IMR-90 (cell line): Measurements from ENCODE around the gene STX1B. TPM values are rescaled to one million over a fixed set of nuclear protein-coding genes. Genes with fewer than 3 reads are reported as not detected.

Source experiments
- ATAC-seq: fragments of 200-7000 bp; cut with Tn5 transposase; 2 replicates; pipeline ENCODE4 v1.9.1; 2020; ENCODE audit warnings: low read depth, mild to moderate bottlenecking, moderate library complexity
- BruUV-seq: library from RNA; stranded (reverse); fragments of 400-500 nt; replicated peaks from 2 replicates; lab custom pipeline; 2021; lab: Mats Ljungman, UMichigan
- CTCF ChIA-PET: fragments of 300-600 bp; formaldehyde crosslinking; extraction: SDS; loops from one replicate; lab custom pipeline; 2021; ENCODE audit warnings: antibody characterized with exemption; lab: Yijun Ruan, JAX
- POLR2A ChIA-PET: fragments of 300-600 bp; sonication (Branson Sonifier 250); formaldehyde crosslinking; loops from one replicate; lab custom pipeline; 2022; ENCODE audit warnings: antibody characterized with exemption; ENCODE audit not compliant: unreplicated experiment; lab: Charles Lee
- DNase-seq: peaks from one replicate; pipeline ENCODE4 v3.0.0; 2013
- H2AFZ ChIP-seq: replicated peaks from 2 replicates; pipeline ENCODE3; 2013; ENCODE audit warnings: low read length, mild to moderate bottlenecking; ENCODE audit not compliant: poor library complexity
- H2AK5ac ChIP-seq: 2 replicates; pipeline ENCODE4 v1.6.1; 2013; ENCODE audit warnings: low read depth, low read length, inconsistent platforms
- H2AK9ac ChIP-seq: replicated peaks from 2 replicates; pipeline ENCODE3; 2013; ENCODE audit warnings: mild to moderate bottlenecking, low read depth, low read length, moderate library complexity; ENCODE audit not compliant: poor library complexity
- H2BK120ac ChIP-seq: 2 replicates; pipeline ENCODE4 v1.6.1; 2013; ENCODE audit warnings: low read depth, low read length, inconsistent platforms
- H2BK15ac ChIP-seq: 3 replicates; pipeline ENCODE4 v1.6.1; 2013; ENCODE audit warnings: low read depth, low read length, inconsistent platforms
- H2BK20ac ChIP-seq: 2 replicates; pipeline ENCODE4 v1.6.1; 2013; ENCODE audit warnings: low read depth, mild to moderate bottlenecking, inconsistent platforms, low read length, moderate library complexity
- H2BK5ac ChIP-seq: 2 replicates; pipeline ENCODE4 v1.6.1; 2013; ENCODE audit warnings: mild to moderate bottlenecking, low read depth, low read length, inconsistent platforms; ENCODE audit not compliant: poor library complexity, severe bottlenecking
- H3K14ac ChIP-seq: replicated peaks from 2 replicates; pipeline ENCODE4 v1.6.1; 2013; ENCODE audit warnings: low read depth, low read length, inconsistent platforms
- H3K18ac ChIP-seq: 2 replicates; pipeline ENCODE4 v1.6.1; 2013; ENCODE audit warnings: low read depth, low read length, control low read depth
- H3K23ac ChIP-seq: 2 replicates; pipeline ENCODE4 v1.6.1; 2013; ENCODE audit warnings: low read depth, low read length, inconsistent platforms
- H3K27ac ChIP-seq: 2 replicates; pipeline ENCODE4 v1.5.1; 2013; ENCODE audit warnings: mild to moderate bottlenecking, control low read depth, low read length; ENCODE audit not compliant: insufficient read depth
- H3K27me3 ChIP-seq: 2 replicates; pipeline ENCODE4 v1.6.1; 2013; ENCODE audit warnings: low read length; ENCODE audit not compliant: control insufficient read depth, insufficient read depth
- H3K36me3 ChIP-seq: 2 replicates; pipeline ENCODE4 v1.6.1; 2013; ENCODE audit warnings: low read length, mixed read lengths; ENCODE audit not compliant: control insufficient read depth, insufficient read depth
- H3K4ac ChIP-seq: 2 replicates; pipeline ENCODE4 v1.6.1; 2013; ENCODE audit warnings: low read depth, low read length, inconsistent platforms
- H3K4me1 ChIP-seq: 2 replicates; pipeline ENCODE4 v1.6.1; 2013; ENCODE audit warnings: low read length, mixed read lengths; ENCODE audit not compliant: control insufficient read depth, insufficient read depth
- H3K4me2 ChIP-seq: 2 replicates; pipeline ENCODE4 v1.6.1; 2013; ENCODE audit warnings: low read depth, mild to moderate bottlenecking, control low read depth, low read length, moderate library complexity
- H3K4me3 ChIP-seq: 2 replicates; pipeline ENCODE4 v1.5.1; 2013; ENCODE audit warnings: low read depth, mild to moderate bottlenecking, control low read depth, low read length, moderate library complexity; ENCODE audit not compliant: insufficient read depth
- H3K56ac ChIP-seq: 2 replicates; pipeline ENCODE4 v1.6.1; 2013; ENCODE audit warnings: low read length, inconsistent platforms; ENCODE audit not compliant: insufficient read depth; ENCODE audit errors: extremely low read depth
- H3K79me1 ChIP-seq, 2 experiments: 2 replicates each; pipeline ENCODE4 v1.6.1; 2013; ENCODE audit warnings: low read length in 2 of 2, inconsistent platforms in 1 of 2, low read depth in 1 of 2
- H3K9ac ChIP-seq: 2 replicates; pipeline ENCODE4 v1.6.1; 2013; ENCODE audit warnings: low read depth, low read length, control low read depth
- H3K9me1 ChIP-seq: 2 replicates; pipeline ENCODE4 v1.6.1; 2013; ENCODE audit warnings: low read length, inconsistent platforms; ENCODE audit not compliant: insufficient read depth
- H3K9me3 ChIP-seq: 2 replicates; pipeline ENCODE4 v1.6.1; 2013; ENCODE audit warnings: low read length; ENCODE audit not compliant: control insufficient read depth, insufficient read depth
- H4K20me1 ChIP-seq: 2 replicates; pipeline ENCODE4 v1.6.1; 2013; ENCODE audit warnings: low read length, inconsistent platforms; ENCODE audit not compliant: insufficient read depth
- H4K5ac ChIP-seq: 2 replicates; pipeline ENCODE4 v1.6.1; 2013; ENCODE audit warnings: mild to moderate bottlenecking, low read depth, low read length, control low read depth
- H4K8ac ChIP-seq, 2 experiments: 2 replicates each; pipeline ENCODE4 v1.6.1; 2013; ENCODE audit warnings: low read depth in 2 of 2, low read length in 2 of 2, control low read depth in 1 of 2, inconsistent platforms in 1 of 2
- H4K91ac ChIP-seq: 2 replicates; pipeline ENCODE4 v1.6.1; 2013; ENCODE audit warnings: low read depth, low read length, inconsistent platforms; ENCODE audit not compliant: insufficient read depth
- BHLHE40 ChIP-seq: fragments of 150-350 bp; IDR thresholded peaks from 2 replicates; pipeline ENCODE4 v1.6.1; 2016; ENCODE audit warnings: mild to moderate bottlenecking, low read depth, low read length
- CEBPB ChIP-seq: IDR thresholded peaks from 2 replicates; pipeline ENCODE4 v1.6.1; 2012; ENCODE audit warnings: low read depth, low read length, improper control_type of control experiment
- CHD1 ChIP-seq: IDR thresholded peaks from 2 replicates; pipeline ENCODE4 v1.6.1; 2012; ENCODE audit warnings: low read depth, low read length, improper control_type of control experiment
- CTCF ChIP-seq: conservative IDR thresholded peaks from 2 replicates; pipeline ENCODE4 v1.5.1; 2012; ENCODE audit warnings: mild to moderate bottlenecking, low read depth, low read length, improper control_type of control experiment
- ELK1 ChIP-seq: fragments of 150-350 bp; IDR thresholded peaks from 2 replicates; pipeline ENCODE4 v1.6.1; 2016; ENCODE audit warnings: low read depth, mild to moderate bottlenecking, low read length, moderate library complexity, borderline replicate concordance
- FOS ChIP-seq: fragments of 150-350 bp; IDR thresholded peaks from 2 replicates; pipeline ENCODE4 v1.6.1; 2016; ENCODE audit warnings: low read depth, low read length
- MAFK ChIP-seq: IDR thresholded peaks from 2 replicates; pipeline ENCODE4 v1.6.1; 2012; ENCODE audit warnings: low read depth, low read length, improper control_type of control experiment
- MXI1 ChIP-seq: IDR thresholded peaks from 2 replicates; pipeline ENCODE4 v1.6.1; 2012; ENCODE audit warnings: low read depth, mild to moderate bottlenecking, low read length, moderate library complexity, borderline replicate concordance
- NFE2L2 ChIP-seq: fragments of 150-350 bp; IDR thresholded peaks from 2 replicates; pipeline ENCODE4 v1.6.1; 2016; ENCODE audit warnings: low read depth, mild to moderate bottlenecking, low read length
- POLR2A ChIP-seq: IDR thresholded peaks from 2 replicates; pipeline ENCODE4 v1.6.1; 2012; ENCODE audit warnings: mild to moderate bottlenecking, low read depth, low read length
- RAD21 ChIP-seq: IDR thresholded peaks from 2 replicates; pipeline ENCODE4 v1.6.1; 2012; ENCODE audit warnings: low read length, improper control_type of control experiment
- RCOR1 ChIP-seq: IDR thresholded peaks from 2 replicates; pipeline ENCODE4 v1.6.1; 2012; ENCODE audit warnings: mild to moderate bottlenecking, low read length, improper control_type of control experiment; ENCODE audit not compliant: insufficient replicate concordance
- SMC3 ChIP-seq: fragments of 150-350 bp; IDR thresholded peaks from 2 replicates; pipeline ENCODE4 v1.6.1; 2016; ENCODE audit warnings: low read depth, mild to moderate bottlenecking, antibody characterized with exemption, low read length, moderate library complexity
- USF2 ChIP-seq: fragments of 150-350 bp; IDR thresholded peaks from 2 replicates; pipeline ENCODE4 v1.6.1; 2017; ENCODE audit warnings: mild to moderate bottlenecking, antibody characterized with exemption, low read length, low read depth
- WGBS, 2 experiments: methylation state at CpG; one replicate each; pipeline versions ENCODE4 v1.1.5 to v1.1.7; 2013; ENCODE audit warnings: missing lambda C conversion rate in 2 of 2; ENCODE audit not compliant: insufficient read length in 1 of 2; ENCODE audit errors: extremely low coverage in 2 of 2; 5-methylcytosine and 5-hydroxymethylcytosine counted together
- dilution Hi-C: fragments of 300-500 bp; cut with HindIII; formaldehyde crosslinking; loops from one replicate; pipeline ENCODE4 v1.14.3; 2018; ENCODE audit warnings: low sequenced_read_pairs; ENCODE audit not compliant: unreplicated experiment
- in situ Hi-C: fragments of 300-500 bp; cut with MboI; formaldehyde crosslinking; loops from 3 replicates; pipeline ENCODE4 v1.14.3; 2019; ENCODE audit warnings: low sequenced_read_pairs, inconsistent platforms, mixed read lengths
- intact Hi-C: fragments of 100-400 bp; cut with micrococcal nuclease; formaldehyde crosslinking; loops from 2 replicates; pipeline ENCODE4 v1.10.0; 2022
- polyA plus RNA-seq, 3 experiments: library from polyadenylated mRNA; depleted of rRNA; stranded (reverse); fragments of >200 nt; gene quantifications; 2 replicates each; pipeline ENCODE4 v1.2.3, GENCODE V29; 2012; ENCODE audit warnings: low replicate concordance in 1 of 3
- total RNA-seq: library from RNA; depleted of rRNA; stranded (reverse); fragments of >200 nt; gene quantifications from 2 replicates; pipeline ENCODE4 v1.2.3, GENCODE V29; 2012

The STX1B gene
- total and polyA plus RNA-seq, 2 of the 4 experiments (the other 2 are of a cell fraction): 3.9 to 14.9 TPM

GRCh38 chr16:30980434-30980833 lies 30.0 kb downstream of the STX1B start:
- Histone ChIP-seq H3K27ac (no peak overlapping the region), H3K79me1 (peaks cover 8 to 17% of the 10 kb centered on the region in 2 experiments; a peak in 3 of 4 replicates), H4K5ac (no peak overlapping the region), H4K8ac (no peak overlapping the region), H3K9me1 (no peaks in the 10 kb centered on the region; the same call in 1 of the 2 replicates), H2AK9ac (no peak overlapping the region), H4K20me1 (no peaks in the 10 kb centered on the region; the same call in 1 of the 2 replicates), H2BK5ac (no peak overlapping the region), H3K27me3 (no peaks in the 10 kb centered on the region), H3K23ac (no peak overlapping the region), H3K9ac (no peak overlapping the region), H2AK5ac (no peak overlapping the region), H3K4ac (no peak overlapping the region), H2BK20ac (no peak overlapping the region), H3K9me3 (no peaks in the 10 kb centered on the region), H4K91ac (no peak overlapping the region), H3K4me2 (no peak overlapping the region), H3K18ac (no peak overlapping the region), H3K56ac (no peak overlapping the region), H2BK120ac (no peak overlapping the region), H3K36me3 (peaks cover 65% of the 10 kb centered on the region), H2BK15ac (no peak overlapping the region), H3K14ac (no peak overlapping the region), H3K4me3 (no peak overlapping the region), H2AFZ (no peak overlapping the region), H3K4me1 (peaks cover 4% of the 10 kb centered on the region)
- DNase-seq (no peak), ATAC-seq (no peak)
- in situ Hi-C loops (loop anchor here (10.0 to 25.0 kb wide), 3 partner anchors 104 to 884 kb away; partner anchors contain the start of gene PRSS53), dilution Hi-C loops (no loop called here), intact Hi-C loops (no loop called here)
- POLR2A ChIA-PET: no interaction called here
- CTCF ChIA-PET: no interaction called here
- BruUV-seq: no TSS peak
- TF ChIP-seq RCOR1 (no peak), ELK1 (no peak), USF2 (no peak), MAFK (no peak), CEBPB (no peak), RAD21 (no peak), NFE2L2 (no peak), FOS (no peak), MXI1 (no peak), SMC3 (no peak), POLR2A (no peak), BHLHE40 (no peak), CTCF (no peak), CHD1 (no peak)
- WGBS, 2 experiments: 98% methylated on average over 11 of the region's 29 CpGs; no CpG with 5 or more reads in 1 of the 2 experiments
